Caco-2 (cell line): ENCODE measurements around the gene HLCS. TPM values are rescaled to one million over a fixed set of nuclear protein-coding genes. Genes with fewer than 3 reads are reported as not detected.

Source experiments
- BruUV-seq: library from RNA; stranded (reverse); fragments of 400-500 nt; replicated peaks from 2 replicates; lab custom pipeline; 2021; lab: Mats Ljungman, UMichigan
- CTCF ChIA-PET: fragments of 300-600 bp; sonication (Branson Sonifier 250); formaldehyde crosslinking; loops from one replicate; lab custom pipeline; 2022; ENCODE audit warnings: antibody characterized with exemption; lab: Charles Lee
- POLR2A ChIA-PET: fragments of 300-600 bp; sonication (Branson Sonifier 250); formaldehyde crosslinking; loops from one replicate; lab custom pipeline; 2022; ENCODE audit warnings: antibody characterized with exemption; lab: Charles Lee
- DNase-seq, 2 experiments: peaks; one replicate each; pipeline versions ENCODE4 v3.0.0 to v3.0.0-alpha.2; 2020 to 2022
- H3K27me3 ChIP-seq: replicated peaks from 2 replicates; pipeline ENCODE4 v1.6.0; 2011; ENCODE audit warnings: low read length; ENCODE audit not compliant: control insufficient read depth, insufficient read depth
- H3K36me3 ChIP-seq: 2 replicates; pipeline ENCODE4 v1.5.1; 2011; ENCODE audit warnings: low read length; ENCODE audit not compliant: control insufficient read depth, insufficient read depth
- H3K4me1 ChIP-seq: fragments of 250-450 bp; sonication (Bioruptor Pico); 2 replicates; pipeline ENCODE4 v1.5.1; 2020; ENCODE audit warnings: mild to moderate bottlenecking
- H3K4me3 ChIP-seq: 2 replicates; pipeline ENCODE4 v1.5.1; 2011; ENCODE audit warnings: low read depth, mild to moderate bottlenecking, control low read depth, low read length
- H3K9me3 ChIP-seq: fragments of 250-450 bp; sonication (Bioruptor Pico); 2 replicates; pipeline ENCODE4 v1.5.1; 2020; ENCODE audit warnings: mild to moderate bottlenecking, moderate library complexity
- H3K27ac Mint-ChIP-seq: one replicate; pipeline ENCODE4 v1.8.0; 2022; ENCODE audit warnings: mixed read lengths; ENCODE audit not compliant: unreplicated experiment
- H3K27me3 Mint-ChIP-seq: one replicate; pipeline ENCODE4 v1.8.0; 2022; ENCODE audit warnings: mixed read lengths; ENCODE audit not compliant: insufficient read depth, unreplicated experiment
- H3K36me3 Mint-ChIP-seq: one replicate; pipeline ENCODE4 v1.8.0; 2022; ENCODE audit warnings: mild to moderate bottlenecking, mixed read lengths; ENCODE audit not compliant: insufficient read depth, unreplicated experiment
- H3K4me1 Mint-ChIP-seq: one replicate; pipeline ENCODE4 v1.8.0; 2022; ENCODE audit warnings: low read depth, mixed read lengths; ENCODE audit not compliant: unreplicated experiment
- H3K4me3 Mint-ChIP-seq: one replicate; pipeline ENCODE4 v1.8.0; 2022; ENCODE audit warnings: mild to moderate bottlenecking, moderate library complexity, mixed read lengths; ENCODE audit not compliant: unreplicated experiment
- H3K9me3 Mint-ChIP-seq: one replicate; pipeline ENCODE4 v1.8.0; 2022; ENCODE audit warnings: mixed read lengths; ENCODE audit not compliant: unreplicated experiment
- CTCF ChIP-seq, 2 experiments: fragments of 200-600 bp in 1 of 2; IDR thresholded peaks; 1 replicate in 1 of 2; 2 replicates in 1 of 2; pipeline versions ENCODE4 v1.5.1 to v1.8.0; 2011 to 2022; ENCODE audit warnings: antibody characterized with exemption in 1 of 2, control low read depth in 1 of 2, inconsistent platforms in 1 of 2, low read depth in 1 of 2, low read length in 1 of 2, mild to moderate bottlenecking in 1 of 2, moderate library complexity in 1 of 2; ENCODE audit not compliant: insufficient read depth in 1 of 2, severe bottlenecking in 1 of 2, unreplicated experiment in 1 of 2
- intact Hi-C: fragments of 100-400 bp; cut with micrococcal nuclease; formaldehyde crosslinking; loops from one replicate; pipeline ENCODE4 v1.10.0; 2022; ENCODE audit not compliant: unreplicated experiment
- total RNA-seq: library from RNA; stranded (reverse); gene quantifications from 2 replicates; pipeline ENCODE4 v1.2.3, GENCODE V29; 2022

The HLCS gene
- total RNA-seq, 1 experiment from 2014 or later, result 26.2 TPM

GRCh38 chr21:36735724-36736320, 230.6 kb downstream of the HLCS start:
- Mint-ChIP-seq H3K4me3 (peak overlapping the region; percentile 28), H3K27ac (no peak overlapping the region)

GRCh38 chr21:36735201-36735515, 231.3 kb downstream of the HLCS start:
- H3K27me3 ChIP-seq, result no peaks in the 10 kb centered on the region
- Mint-ChIP-seq H3K36me3 (peaks cover 5% of the 10 kb centered on the region), H3K4me1 (peaks cover 8% of the 10 kb centered on the region), H3K9me3 (no peaks in the 10 kb centered on the region), H3K4me3 (peak overlapping the region; percentile 28), H3K27me3 (no peaks in the 10 kb centered on the region), H3K27ac (no peak overlapping the region)
- H3K4me1 ChIP-seq, result peaks cover 8% of the 10 kb centered on the region; the same call in 1 of the 2 replicates
- DNase-seq, result no peak
- CTCF ChIA-PET, result no interaction called here
- intact Hi-C loops, result no loop called here
- H3K36me3 ChIP-seq, result no peaks in the 10 kb centered on the region; the same call in 1 of the 2 replicates
- BruUV-seq, result no TSS peak
- TF ChIP-seq CTCF (IDR thresholded peaks at IDR 0.05; ENCODE audit: insufficient read depth in 1 of 2, low read depth in 1 of 2, low read length in 1 of 2, severe bottlenecking in 1 of 2, unreplicated experiment in 1 of 2), result no peak
- H3K4me3 ChIP-seq, result no peak overlapping the region
- no peaks in the 10 kb centered on the region for H3K9me3 ChIP-seq
- POLR2A ChIA-PET, result no interaction called here

More at GRCh38 chr21:36735724-36736320, 230.6 kb downstream of the HLCS start:
- no peaks in the 10 kb centered on the region for H3K9me3 ChIP-seq
- no peaks in the 10 kb centered on the region; the same call in 1 of the 2 replicates for H3K36me3 ChIP-seq
- Mint-ChIP-seq H3K9me3 (no peaks in the 10 kb centered on the region), H3K36me3 (peaks cover 5% of the 10 kb centered on the region), H3K4me1 (peaks cover 2% of the 10 kb centered on the region), H3K27me3 (no peaks in the 10 kb centered on the region)
- DNase-seq, result no peak
- no peaks in the 10 kb centered on the region for H3K27me3 ChIP-seq
- intact Hi-C loops, result no loop called here
- no peak overlapping the region for H3K4me3 ChIP-seq
- H3K4me1 ChIP-seq, result 0 out of 2 replicates have a peak, but pooled peaks cover 2% of the 10 kb centered on the region
- no peak for TF ChIP-seq CTCF (IDR thresholded peaks at IDR 0.05; ENCODE audit: insufficient read depth in 1 of 2, low read depth in 1 of 2, low read length in 1 of 2, severe bottlenecking in 1 of 2, unreplicated experiment in 1 of 2)
- BruUV-seq, result no TSS peak
- CTCF ChIA-PET, result no interaction called here
- POLR2A ChIA-PET, result no interaction called here

GRCh38 chr21:36734367-36735200, 231.9 kb downstream of the HLCS start:
- Mint-ChIP-seq H3K27me3 (no peaks in the 10 kb centered on the region), H3K36me3 (peaks cover 5% of the 10 kb centered on the region), H3K9me3 (no peaks in the 10 kb centered on the region), H3K4me1 (peaks cover 11% of the 10 kb centered on the region), H3K4me3 (no peak overlapping the region), H3K27ac (no peak overlapping the region)
- CTCF ChIA-PET, result no interaction called here
- no peak overlapping the region for H3K4me3 ChIP-seq
- H3K9me3 ChIP-seq, result no peaks in the 10 kb centered on the region
- H3K27me3 ChIP-seq, result no peaks in the 10 kb centered on the region
- no TSS peak for BruUV-seq
- H3K36me3 ChIP-seq, result no peaks in the 10 kb centered on the region; the same call in 1 of the 2 replicates
- DNase-seq, result no peak
- TF ChIP-seq CTCF (IDR thresholded peaks at IDR 0.05; ENCODE audit: insufficient read depth in 1 of 2, low read depth in 1 of 2, low read length in 1 of 2, severe bottlenecking in 1 of 2, unreplicated experiment in 1 of 2), result no peak
- intact Hi-C loops, result no loop called here
- POLR2A ChIA-PET, result no interaction called here
- peaks cover 10% of the 10 kb centered on the region; the same call in 1 of the 2 replicates for H3K4me1 ChIP-seq
